ENCODE results near the gene TP53BP2. TPM values are rescaled to one million over a fixed set of nuclear protein-coding genes. Genes with fewer than 3 reads are reported as not detected.

The TP53BP2 gene
- total and polyA plus RNA-seq, 2 experiments from 2014 or later, result 9.2 to 18.2 TPM

DNA sequence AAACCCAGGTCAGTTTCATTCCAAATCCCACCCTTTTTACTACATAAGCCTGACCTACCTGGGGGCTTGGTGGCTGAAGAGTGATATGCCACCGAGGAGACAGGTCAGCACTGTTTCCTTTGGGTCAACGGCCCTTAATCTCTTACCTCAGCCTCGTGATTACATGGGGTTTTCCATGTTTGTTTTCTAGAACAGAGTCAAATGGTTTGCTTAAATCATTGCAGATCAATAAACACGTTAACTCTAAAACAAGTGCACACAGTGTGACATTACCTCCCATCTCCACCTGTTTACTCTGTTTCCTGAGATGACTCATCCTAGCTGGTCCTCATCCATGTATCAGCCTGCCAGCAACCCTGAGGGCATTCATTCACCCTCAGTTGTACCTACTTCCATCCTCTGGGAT lies 40.8 kb upstream of the TP53BP2 start:
- in situ Hi-C loops (cut with MboI), result no loop called here
- WGBS, 2 experiments (ENCODE audit: low coverage in 1 of 2, low lambda C conversion rate in 2 of 2, missing lambda C conversion rate in 2 of 2), result 80 to 83% methylated on average over 4 of the region's 4 CpGs

DNA sequence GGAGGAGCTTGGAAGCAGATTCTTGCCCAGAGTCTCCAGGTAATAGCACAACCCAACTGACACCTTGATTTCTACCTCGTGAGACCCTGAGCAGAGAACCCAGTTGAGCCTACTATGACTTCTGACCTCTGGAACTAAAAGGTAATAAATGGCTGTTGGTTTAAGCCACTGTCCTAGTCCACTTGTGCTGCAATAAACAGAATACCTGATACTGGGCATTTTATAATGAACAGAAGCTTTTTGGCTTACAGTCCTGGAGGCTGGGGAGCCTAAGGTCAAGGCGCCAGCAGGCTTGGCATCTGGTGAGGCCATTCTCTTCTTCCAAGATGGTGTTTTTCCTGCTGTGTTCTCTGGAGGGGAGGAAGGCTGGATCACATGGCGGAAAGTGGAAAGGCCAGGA lies 39.9 kb upstream of the TP53BP2 start:
- H3K27ac ChIP-seq, result no peak overlapping the region
- WGBS, 2 experiments (ENCODE audit: low coverage in 1 of 2, low lambda C conversion rate in 2 of 2, missing lambda C conversion rate in 2 of 2), result 94 to 97% methylated on average over 3 of the region's 3 CpGs
- no peaks in the 10 kb centered on the region for H4K20me1 ChIP-seq (ENCODE audit: insufficient read depth)
- H3K4me2 ChIP-seq (ENCODE audit: unreplicated experiment), result no peak overlapping the region
- no peaks in the 10 kb centered on the region for H3K9me3 ChIP-seq (ENCODE audit: low read depth)
- no peaks in the 10 kb centered on the region for H3K9me2 ChIP-seq (ENCODE audit: insufficient read depth)
- no peaks in the 10 kb centered on the region for H3K79me2 ChIP-seq (ENCODE audit: insufficient read depth)
- no peak overlapping the region for H3K4me3 ChIP-seq
- no peaks in the 10 kb centered on the region for H3K36me3 ChIP-seq (ENCODE audit: low read depth)
- TF ChIP-seq EZH2 (IDR thresholded peaks at IDR 0.05; ENCODE audit: insufficient read depth, poor library complexity, severe bottlenecking) (no peak), EZH2phosphoT487 (IDR thresholded peaks at IDR 0.05; ENCODE audit: insufficient read depth, low read depth) (no peak)
- H3K9ac ChIP-seq, result no peak overlapping the region
- H3K4me1 ChIP-seq (ENCODE audit: insufficient read depth), result peaks cover 13% of the 10 kb centered on the region
- DNase-seq, result no peak
- in situ Hi-C loops (cut with MboI), result no loop called here
- H3F3A ChIP-seq (ENCODE audit: insufficient read depth), result peaks cover 16% of the 10 kb centered on the region
- H2AFZ ChIP-seq, result no peak overlapping the region
- H3K27me3 ChIP-seq (replicated peaks; ENCODE audit: insufficient read depth), result no peaks in the 10 kb centered on the region

More for the DNA sequence above, 40.8 kb upstream of the TP53BP2 start:
- peaks cover 13% of the 10 kb centered on the region for H3K4me1 ChIP-seq (ENCODE audit: insufficient read depth)
- no peaks in the 10 kb centered on the region for H3K9me3 ChIP-seq (ENCODE audit: low read depth)
- no peaks in the 10 kb centered on the region for H3K36me3 ChIP-seq (ENCODE audit: low read depth)
- H3K27me3 ChIP-seq (replicated peaks; ENCODE audit: insufficient read depth), result no peaks in the 10 kb centered on the region
- no peak for TF ChIP-seq EZH2 (IDR thresholded peaks at IDR 0.05; ENCODE audit: insufficient read depth, poor library complexity, severe bottlenecking)
- TF ChIP-seq EZH2phosphoT487 (IDR thresholded peaks at IDR 0.05; ENCODE audit: insufficient read depth, low read depth), result no peak
- peak; percentile 1 for DNase-seq
- no peaks in the 10 kb centered on the region for H3K9me2 ChIP-seq (ENCODE audit: insufficient read depth)
- no peak overlapping the region for H3K4me2 ChIP-seq (ENCODE audit: unreplicated experiment)
- H3K27ac ChIP-seq, result no peak overlapping the region
- no peak overlapping the region for H3K4me3 ChIP-seq
- H2AFZ ChIP-seq, result no peak overlapping the region
- no peaks in the 10 kb centered on the region for H4K20me1 ChIP-seq (ENCODE audit: insufficient read depth)
- H3K79me2 ChIP-seq (ENCODE audit: insufficient read depth), result no peaks in the 10 kb centered on the region
- no peak overlapping the region for H3K9ac ChIP-seq
- peaks cover 16% of the 10 kb centered on the region for H3F3A ChIP-seq (ENCODE audit: insufficient read depth)

DNA sequence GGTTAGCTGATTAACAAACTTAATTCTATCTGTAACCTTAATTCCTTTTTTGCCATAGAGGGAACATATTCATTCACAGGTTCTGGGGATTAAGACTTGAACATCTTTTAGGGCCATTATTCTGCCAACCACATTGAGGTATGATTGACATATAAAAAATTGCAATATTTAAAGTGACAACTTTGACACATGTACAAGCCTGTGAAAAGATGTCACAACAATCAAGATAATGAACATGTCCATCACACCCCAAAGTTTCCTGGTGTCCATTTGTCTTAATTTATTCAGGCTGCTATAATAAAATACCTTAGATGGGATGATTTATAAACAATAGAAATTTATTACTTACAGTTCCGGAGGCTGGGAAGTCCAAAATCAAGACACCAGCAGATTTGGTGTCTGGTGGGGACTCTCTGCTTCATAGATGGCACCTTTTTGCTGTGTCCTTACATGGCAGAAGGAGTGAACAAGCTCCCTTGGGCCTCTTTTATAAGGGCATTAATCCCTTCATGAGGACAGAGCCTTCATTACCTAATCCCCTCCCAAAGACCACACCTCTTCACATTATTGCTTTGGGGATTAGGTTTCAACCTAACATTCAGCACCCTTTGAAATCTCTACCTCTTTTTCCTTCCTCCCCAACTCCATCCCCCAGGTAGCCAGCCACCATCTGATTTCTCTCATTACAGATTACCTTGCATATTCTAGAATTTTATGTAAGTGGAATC lies 33.0 kb upstream of the TP53BP2 start:
- Histone ChIP-seq H4K20me1 (ENCODE audit: insufficient read depth) (no peaks in the 10 kb centered on the region), H3K27ac (no peak overlapping the region), H3K4me3 (no peak overlapping the region), H3K36me3 (ENCODE audit: low read depth) (no peaks in the 10 kb centered on the region), H3K4me2 (ENCODE audit: unreplicated experiment) (no peak overlapping the region), H3K79me2 (ENCODE audit: insufficient read depth) (no peaks in the 10 kb centered on the region), H3K9me2 (ENCODE audit: insufficient read depth) (no peaks in the 10 kb centered on the region), H3K9me3 (ENCODE audit: low read depth) (no peaks in the 10 kb centered on the region), H3K4me1 (ENCODE audit: insufficient read depth) (no peaks in the 10 kb centered on the region), H3K9ac (no peak overlapping the region), H2AFZ (no peak overlapping the region), H3F3A (ENCODE audit: insufficient read depth) (no peaks in the 10 kb centered on the region), H3K27me3 (replicated peaks; ENCODE audit: insufficient read depth) (no peaks in the 10 kb centered on the region)
- no peak for DNase-seq
- TF ChIP-seq EZH2phosphoT487 (IDR thresholded peaks at IDR 0.05; ENCODE audit: insufficient read depth, low read depth), result no peak
- no peak for TF ChIP-seq EZH2 (IDR thresholded peaks at IDR 0.05; ENCODE audit: insufficient read depth, poor library complexity, severe bottlenecking)
- in situ Hi-C loops (cut with MboI), result no loop called here
- 29 to 55% methylated on average over 1 of the region's 1 CpG for whole genome bisulfite sequencing, 2 experiments (ENCODE audit: low coverage in 1 of 2, low lambda C conversion rate in 2 of 2, missing lambda C conversion rate in 2 of 2)

DNA sequence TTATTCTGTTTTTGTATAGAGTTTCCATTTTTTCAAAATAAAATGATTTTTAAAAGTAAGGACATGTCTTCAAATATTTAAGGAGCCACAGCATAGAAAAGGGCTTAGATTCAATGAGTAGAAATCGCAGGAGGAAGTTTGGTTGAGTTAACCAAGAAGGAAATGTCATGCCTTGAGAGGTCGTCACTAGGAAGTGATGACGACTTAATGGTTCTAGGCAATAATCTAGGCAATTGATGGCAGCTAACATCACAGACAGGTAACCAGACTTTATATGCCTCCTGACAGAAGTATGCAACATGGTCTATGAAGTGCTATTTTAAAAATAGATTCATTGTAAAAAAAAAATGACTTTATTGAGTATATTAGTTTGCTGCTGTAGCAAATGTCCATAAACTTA lies 32.1 kb upstream of the TP53BP2 start:
- in situ Hi-C loops (cut with MboI), result no loop called here
- no peak for DNase-seq
- no peak for TF ChIP-seq EZH2 (IDR thresholded peaks at IDR 0.05; ENCODE audit: insufficient read depth, poor library complexity, severe bottlenecking)
- TF ChIP-seq EZH2phosphoT487 (IDR thresholded peaks at IDR 0.05; ENCODE audit: insufficient read depth, low read depth), result no peak

More for the DNA sequence above, 32.1 kb upstream of the TP53BP2 start:
- Histone ChIP-seq H2AFZ (no peak overlapping the region), H3K4me2 (ENCODE audit: unreplicated experiment) (no peak overlapping the region), H3K79me2 (ENCODE audit: insufficient read depth) (no peaks in the 10 kb centered on the region), H3K9ac (no peak overlapping the region), H3K27ac (no peak overlapping the region), H3K4me1 (ENCODE audit: insufficient read depth) (no peaks in the 10 kb centered on the region), H3F3A (ENCODE audit: insufficient read depth) (no peaks in the 10 kb centered on the region), H3K9me2 (ENCODE audit: insufficient read depth) (no peaks in the 10 kb centered on the region), H3K36me3 (ENCODE audit: low read depth) (no peaks in the 10 kb centered on the region), H3K27me3 (replicated peaks; ENCODE audit: insufficient read depth) (no peaks in the 10 kb centered on the region), H4K20me1 (ENCODE audit: insufficient read depth) (no peaks in the 10 kb centered on the region), H3K4me3 (no peak overlapping the region), H3K9me3 (ENCODE audit: low read depth) (no peaks in the 10 kb centered on the region)
- WGBS, 2 experiments (ENCODE audit: low coverage in 1 of 2, low lambda C conversion rate in 2 of 2, missing lambda C conversion rate in 2 of 2), result 71 to 81% methylated on average over 3 of the region's 3 CpGs
